GM12878 (cell line): Measurements from ENCODE around the gene CFP. TPM values are rescaled to one million over a fixed set of nuclear protein-coding genes. Genes with fewer than 3 reads are reported as not detected.

Experiments
- ATAC-seq: fragments of 200-7000 bp; cut with Tn5 transposase; 3 replicates; pipeline ENCODE4 v1.9.1; 2020; ENCODE audit warnings: mild to moderate bottlenecking, moderate library complexity
- BruUV-seq: library from RNA; stranded (reverse); fragments of 400-500 nt; replicated peaks from 2 replicates; lab custom pipeline; 2021; lab: Mats Ljungman, UMichigan
- CTCF ChIA-PET: fragments of 300-600 bp; sonication (Branson Sonifier 250); formaldehyde crosslinking; extraction: SDS; loops from one replicate; lab custom pipeline; 2021; ENCODE audit warnings: inconsistent platforms; lab: Yijun Ruan, JAX
- POLR2A ChIA-PET: fragments of 350-600 bp; formaldehyde crosslinking; extraction: SDS; loops from one replicate; lab custom pipeline; 2021; ENCODE audit warnings: inconsistent platforms; lab: Charles Lee
- RAD21 ChIA-PET: fragments of 300-600 bp; sonication (Branson Sonifier 250); formaldehyde crosslinking; loops from one replicate; lab custom pipeline; 2023; ENCODE audit warnings: antibody characterized with exemption; ENCODE audit not compliant: unreplicated experiment; lab: Charles Lee
- SMC1A ChIA-PET: fragments of 300-600 bp; sonication (Branson Sonifier 250); formaldehyde crosslinking; loops from one replicate; lab custom pipeline; 2023; ENCODE audit not compliant: unreplicated experiment, uncharacterized antibody; lab: Charles Lee
- DNase-seq: peaks from one replicate; pipeline ENCODE4 v3.0.0-alpha.2; 2011; ENCODE audit warnings: low read depth, low spot score
- FAIRE-seq: peaks from 3 replicates; lab custom pipeline; 2011; peaks lifted over from hg19 to GRCh38; lab: Jason Lieb, UNC
- H2AFZ ChIP-seq: 2 replicates; pipeline ENCODE4 v1.6.0; 2011; ENCODE audit warnings: low read depth, low read length, control low read depth; ENCODE audit not compliant: control insufficient read depth
- H3K27ac ChIP-seq: 2 replicates; pipeline ENCODE4 v1.5.1; 2011; ENCODE audit warnings: control low read depth; ENCODE audit not compliant: control insufficient read depth, insufficient read depth
- H3K27me3 ChIP-seq, 2 experiments: replicated peaks in 1 of 2; 2 replicates each; pipeline versions ENCODE4 v1.6.0 to v1.6.1; 2011; ENCODE audit warnings: low read length in 1 of 2; ENCODE audit not compliant: control insufficient read depth in 2 of 2, insufficient read depth in 2 of 2
- H3K36me3 ChIP-seq, 2 experiments: 2 replicates each; pipeline ENCODE4 v1.5.1; 2011; ENCODE audit warnings: low read length in 1 of 2; ENCODE audit not compliant: control insufficient read depth in 2 of 2, insufficient read depth in 2 of 2
- H3K4me1 ChIP-seq: 2 replicates; pipeline ENCODE4 v1.6.1; 2011; ENCODE audit warnings: mild to moderate bottlenecking, low read length, moderate library complexity, mixed read lengths; ENCODE audit not compliant: control insufficient read depth, insufficient read depth
- H3K4me2 ChIP-seq: 2 replicates; pipeline ENCODE4 v1.6.0; 2011; ENCODE audit warnings: control low read depth; ENCODE audit not compliant: control insufficient read depth, insufficient read depth
- H3K4me3 ChIP-seq: fragments of 200-600 bp; sonication (generic); 2 replicates; pipeline ENCODE4 v1.5.1; 2016
- H3K79me2 ChIP-seq: 2 replicates; pipeline ENCODE4 v1.6.0; 2011; ENCODE audit warnings: low read length; ENCODE audit not compliant: control insufficient read depth, insufficient read depth
- H3K9ac ChIP-seq: 2 replicates; pipeline ENCODE4 v1.8.0; 2011; ENCODE audit warnings: low read length, control low read depth, mixed read lengths; ENCODE audit not compliant: control insufficient read depth, insufficient read depth
- H3K9me3 ChIP-seq: replicated peaks from 3 replicates; pipeline ENCODE4 v1.5.1; 2011; ENCODE audit warnings: mild to moderate bottlenecking, low read length; ENCODE audit not compliant: control insufficient read depth, insufficient read depth
- H4K20me1 ChIP-seq: 2 replicates; pipeline ENCODE4 v1.6.0; 2011; ENCODE audit not compliant: control insufficient read depth, insufficient read depth
- BACH1 ChIP-seq: fragments of 450-650 bp; IDR thresholded peaks from 2 replicates; pipeline ENCODE4 v1.6.1; 2017; ENCODE audit warnings: mild to moderate bottlenecking, borderline replicate concordance
- BCL11A ChIP-seq: IDR thresholded peaks from 2 replicates; pipeline ENCODE4 v1.6.1; 2011; ENCODE audit warnings: low read depth, low read length
- BRCA1 ChIP-seq: IDR thresholded peaks from 2 replicates; pipeline ENCODE4 v1.6.1; 2011; ENCODE audit warnings: low read depth, low read length, improper control_type of control experiment
- CBX5 ChIP-seq: sonication (generic); IDR thresholded peaks from 2 replicates; pipeline ENCODE4 v1.6.1; 2016; ENCODE audit warnings: low read depth, moderate library complexity, mild to moderate bottlenecking, inconsistent platforms
- MTA3 ChIP-seq: IDR thresholded peaks from 2 replicates; pipeline ENCODE4 v1.6.1; 2012; ENCODE audit warnings: low read length, inconsistent platforms, borderline replicate concordance
- NR2C1 ChIP-seq: fragments of 450-650 bp; IDR thresholded peaks from 2 replicates; pipeline ENCODE4 v1.6.1; 2017; ENCODE audit warnings: antibody characterized with exemption, mild to moderate bottlenecking, moderate library complexity
- NR2C2 ChIP-seq: IDR thresholded peaks from 2 replicates; pipeline ENCODE4 v1.6.1; 2011; ENCODE audit warnings: borderline replicate concordance, low read depth; ENCODE audit not compliant: control insufficient read depth, insufficient read length
- PKNOX1 ChIP-seq: fragments of 450-650 bp; IDR thresholded peaks from 2 replicates; pipeline ENCODE4 v1.6.1; 2016; ENCODE audit warnings: mild to moderate bottlenecking
- RCOR1 ChIP-seq: conservative IDR thresholded peaks from 2 replicates; pipeline ENCODE4 v1.6.1; 2012; ENCODE audit warnings: low read depth, low read length, improper control_type of control experiment
- REST ChIP-seq: IDR thresholded peaks from 2 replicates; pipeline ENCODE4 v1.6.1; 2012; ENCODE audit warnings: mild to moderate bottlenecking, low read depth, low read length
- SIX5 ChIP-seq: IDR thresholded peaks from 2 replicates; pipeline ENCODE4 v1.6.1; 2011; ENCODE audit warnings: mild to moderate bottlenecking, low read depth, low read length, moderate library complexity; ENCODE audit not compliant: severe bottlenecking
- TAF1 ChIP-seq: IDR thresholded peaks from 2 replicates; pipeline ENCODE4 v1.6.1; 2011; ENCODE audit warnings: mild to moderate bottlenecking, low read depth, low read length, borderline replicate concordance
- ZNF207 ChIP-seq: fragments of 450-650 bp; IDR thresholded peaks from 2 replicates; pipeline ENCODE4 v1.6.1; 2014; ENCODE audit warnings: antibody characterized with exemption, mild to moderate bottlenecking, borderline replicate concordance
- ZNF217 ChIP-seq: fragments of 450-650 bp; IDR thresholded peaks from 2 replicates; pipeline ENCODE4 v1.6.1; 2017; ENCODE audit warnings: antibody characterized with exemption, mild to moderate bottlenecking
- ZNF274 ChIP-seq: IDR thresholded peaks from one replicate; pipeline ENCODE4 v1.8.0; 2011; ENCODE audit not compliant: insufficient read length, insufficient read depth
- WGBS: methylation state at CpG from one replicate; pipeline ENCODE4 v1.1.6; 2016; ENCODE audit warnings: low lambda C conversion rate; ENCODE audit not compliant: insufficient replicate concordance, insufficient coverage; ENCODE audit errors: missing lambda C conversion rate; 5-methylcytosine and 5-hydroxymethylcytosine counted together
- in situ Hi-C: fragments of 300-500 bp; cut with MboI; formaldehyde crosslinking; loops from 9 replicates; pipeline ENCODE4 v1.14.3; 2018; ENCODE audit warnings: mixed read lengths
- intact Hi-C: fragments of 100-400 bp; cut with micrococcal nuclease; formaldehyde crosslinking; loops from one replicate; pipeline ENCODE4 v1.14.2; 2022; ENCODE audit not compliant: unreplicated experiment
- polyA plus RNA-seq, 11 experiments: library from polyadenylated mRNA; depleted of rRNA in 4 of 11; unstranded in 6 of 11; stranded (reverse) in 5 of 11; fragments of >200 nt; fragmentation: Nextera tagmentation in 4 of 11; fragmentation: Illumina TruSeq in 1 of 11; extraction: Ambion mirVana in 4 of 11; extraction: Trizol in 1 of 11; gene quantifications; 1 replicate in 1 of 11; 2 replicates in 10 of 11; pipeline versions ENCODE4 v1.2.1 to v1.2.3, GENCODE V29; 2011 to 2016; ENCODE audit warnings: inconsistent platforms in 2 of 11, missing spikeins in 2 of 11, low read depth in 1 of 11
- total RNA-seq, 4 experiments: library from RNA; depleted of rRNA in 3 of 4; stranded (reverse); fragments of >200 nt in 3 of 4; fragmentation: Illumina TruSeq in 1 of 4; extraction: Trizol in 1 of 4; gene quantifications; 2 replicates each; pipeline versions ENCODE4 v1.2.1 to v1.2.3, GENCODE V29; 2013 to 2021

Gene CFP
- total and polyA plus RNA-seq, 10 of the 15 experiments (the other 5 are each of a cell fraction or from before 2014, with no cell fraction given): 0.72 to 10.1 (median 2.8) TPM

- Histone ChIP-seq H3K36me3 (no peaks in the 10 kb centered on the region), H3K4me2 (no peak overlapping the region), H3K27me3 (no peaks in the 10 kb centered on the region), H4K20me1 (no peaks in the 10 kb centered on the region), H3K4me1 (peaks cover 8% of the 10 kb centered on the region), H2AFZ (no peak overlapping the region), H3K79me2 (no peaks in the 10 kb centered on the region; the same call in 1 of the 2 replicates), H3K9me3 (no peaks in the 10 kb centered on the region; the same call in 2 of the 3 replicates), H3K4me3 (no peak overlapping the region), H3K9ac (no peak overlapping the region), H3K27ac (no peak overlapping the region)
- no peak for FAIRE-seq
- no TSS peak for BruUV-seq
- in situ Hi-C loops: no loop called here
- ATAC-seq: no peak
- ChIA-PET CTCF (no interaction called here), POLR2A (no interaction called here), RAD21 (no interaction called here), SMC1A (no interaction called here)
- no peak for DNase-seq
- TF ChIP-seq CBX5: no peak
- WGBS: 35% methylated on average over 3 of the region's 3 CpGs
- intact Hi-C loops: no loop called here
These were observed 51.8 kb downstream of the CFP start for GRCh38 chrX:47577901-47578300.

- intact Hi-C loops (no loop called here), in situ Hi-C loops (no loop called here)
- H4K20me1 ChIP-seq: no peaks in the 10 kb centered on the region
- no peak for ATAC-seq
- no peak for FAIRE-seq
- no peaks in the 10 kb centered on the region; the same call in 2 of the 3 replicates for H3K9me3 ChIP-seq
- H3K27me3 ChIP-seq: no peaks in the 10 kb centered on the region
- 56% methylated on average over 9 of the region's 9 CpGs for WGBS
- no peak overlapping the region for H2AFZ ChIP-seq
- H3K79me2 ChIP-seq: no peaks in the 10 kb centered on the region; the same call in 1 of the 2 replicates
- SMC1A ChIA-PET: no interaction called here
- CTCF ChIA-PET: no interaction called here
- H3K36me3 ChIP-seq: no peaks in the 10 kb centered on the region
- POLR2A ChIA-PET: no interaction called here
- H3K4me3 ChIP-seq: no peak overlapping the region
- no peak overlapping the region for H3K4me2 ChIP-seq
- H3K9ac ChIP-seq: no peak overlapping the region
- BruUV-seq: no TSS peak
- DNase-seq: no peak
- RAD21 ChIA-PET: no interaction called here
- peaks cover 8% of the 10 kb centered on the region for H3K4me1 ChIP-seq
- no peak overlapping the region for H3K27ac ChIP-seq
- TF ChIP-seq SIX5 (no peak), BACH1 (no peak), RCOR1 (no peak), NR2C1 (no peak), NR2C2 (no peak), ZNF217 (no peak), PKNOX1 (no peak), BCL11A (no peak), TAF1 (no peak), MTA3 (no peak), BRCA1 (no peak), ZNF274 (no peak), REST (no peak), CBX5 (no peak), ZNF207 (no peak)
These were observed 52.3 kb downstream of the CFP start for GRCh38 chrX:47577424-47577823.
